Measurements from ENCODE around the gene SLC7A10.
"Not testable (repeated sequence)": the region's sequence is repeated elsewhere in the genome, so short reads cannot be mapped to it uniquely, and the experiment has no call there.

SLC7A10 gene

GRCh38 chr19:33216198-33216830 lies 9.3 kb downstream of the SLC7A10 start:
- no peak for DNase-seq (ENCODE audit: low spot score)

GRCh38 chr19:33215438-33216197 lies 10.0 kb downstream of the SLC7A10 start:
- DNase-seq (ENCODE audit: low spot score), result no peak

DNA sequence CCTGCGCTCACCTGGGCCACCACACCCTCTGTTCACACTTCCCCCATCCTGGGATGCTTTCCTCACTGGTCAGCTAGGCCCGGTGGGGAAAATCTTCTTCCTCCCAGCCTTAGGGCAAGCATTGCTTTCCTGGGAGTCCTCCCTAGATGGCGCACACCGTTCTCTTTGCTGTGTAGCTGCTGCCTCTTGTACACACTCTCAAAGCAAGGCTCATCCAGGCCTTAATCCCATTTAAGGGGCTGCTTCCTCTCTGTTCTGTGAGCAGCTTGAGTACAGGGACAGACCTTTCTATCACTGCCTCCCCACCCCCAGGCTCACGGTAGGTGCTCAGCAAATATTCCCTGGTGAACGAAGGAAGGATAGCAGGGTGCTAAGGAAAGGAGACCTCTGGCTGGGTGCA lies 11.1 kb downstream of the SLC7A10 start:
- no peak for DNase-seq (ENCODE audit: low spot score)

DNA sequence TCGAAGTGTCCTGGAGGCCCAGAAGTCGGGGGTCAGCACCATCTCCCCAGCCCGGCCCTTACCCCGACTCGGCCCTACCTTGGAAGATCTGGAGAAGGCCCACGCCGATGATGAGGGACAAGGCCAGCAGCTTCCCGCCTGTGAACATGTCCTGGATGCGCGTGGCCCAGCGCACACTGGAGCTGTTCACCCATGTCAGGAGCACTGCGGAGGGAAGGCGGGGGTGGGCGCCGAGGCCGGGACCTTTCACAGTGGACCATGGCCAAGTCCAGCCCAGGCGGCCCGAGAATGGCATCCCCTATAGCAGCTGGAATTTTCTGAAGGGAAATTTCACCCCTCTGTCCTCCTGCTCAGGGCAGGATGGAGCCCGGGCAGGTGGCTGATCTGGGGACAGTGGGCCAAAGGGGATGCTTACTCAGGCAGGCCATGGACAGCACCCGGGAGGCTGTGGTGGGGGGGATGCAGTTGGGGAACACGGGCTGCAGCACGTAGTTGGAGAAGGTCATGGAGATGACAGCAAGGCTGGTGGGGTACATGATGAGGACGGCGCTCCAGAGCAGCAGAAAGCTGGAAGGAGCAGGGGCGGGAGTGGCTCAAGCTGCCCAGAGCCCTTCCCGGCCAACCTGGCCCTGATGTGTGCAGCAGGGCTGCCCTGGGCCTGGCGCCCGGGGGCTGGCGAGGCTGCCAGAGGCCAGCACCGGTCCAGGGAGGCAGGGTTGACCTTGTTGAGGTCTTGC lies 13.0 kb downstream of the SLC7A10 start:
- DNase-seq (ENCODE audit: low spot score), result no peak

DNA sequence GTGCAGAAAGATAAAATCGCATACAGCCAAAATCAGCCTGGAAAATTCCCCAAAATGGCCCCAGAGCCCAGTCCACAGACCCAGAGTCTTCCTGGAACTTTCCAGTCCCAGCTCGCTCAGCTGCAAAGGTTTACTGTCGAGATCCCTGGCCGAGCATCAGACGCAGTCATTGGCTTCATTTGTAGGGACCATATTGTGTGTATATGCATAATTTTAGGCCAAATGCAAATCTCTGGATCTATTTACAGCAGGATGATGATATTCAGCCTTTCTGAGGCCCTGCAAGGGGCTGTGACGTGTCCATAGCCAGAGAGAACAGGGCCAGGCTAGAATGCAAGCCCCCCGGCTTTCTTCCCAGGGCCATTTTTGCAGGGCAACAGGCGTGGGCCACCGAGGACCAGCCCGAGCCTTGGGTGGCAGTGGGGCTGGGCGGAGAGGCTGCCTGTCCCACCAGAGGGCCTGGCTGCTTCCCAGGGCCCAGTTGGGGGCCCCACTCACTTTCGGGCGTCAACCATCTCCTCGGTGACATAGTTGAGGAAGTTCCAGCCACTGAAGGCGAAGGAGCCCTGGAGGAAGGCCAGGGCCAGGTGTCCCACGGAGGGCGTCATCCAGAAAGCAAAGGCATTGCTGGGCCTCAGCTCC lies 13.7 kb downstream of the SLC7A10 start:
- DNase-seq (ENCODE audit: low spot score), result no peak

DNA sequence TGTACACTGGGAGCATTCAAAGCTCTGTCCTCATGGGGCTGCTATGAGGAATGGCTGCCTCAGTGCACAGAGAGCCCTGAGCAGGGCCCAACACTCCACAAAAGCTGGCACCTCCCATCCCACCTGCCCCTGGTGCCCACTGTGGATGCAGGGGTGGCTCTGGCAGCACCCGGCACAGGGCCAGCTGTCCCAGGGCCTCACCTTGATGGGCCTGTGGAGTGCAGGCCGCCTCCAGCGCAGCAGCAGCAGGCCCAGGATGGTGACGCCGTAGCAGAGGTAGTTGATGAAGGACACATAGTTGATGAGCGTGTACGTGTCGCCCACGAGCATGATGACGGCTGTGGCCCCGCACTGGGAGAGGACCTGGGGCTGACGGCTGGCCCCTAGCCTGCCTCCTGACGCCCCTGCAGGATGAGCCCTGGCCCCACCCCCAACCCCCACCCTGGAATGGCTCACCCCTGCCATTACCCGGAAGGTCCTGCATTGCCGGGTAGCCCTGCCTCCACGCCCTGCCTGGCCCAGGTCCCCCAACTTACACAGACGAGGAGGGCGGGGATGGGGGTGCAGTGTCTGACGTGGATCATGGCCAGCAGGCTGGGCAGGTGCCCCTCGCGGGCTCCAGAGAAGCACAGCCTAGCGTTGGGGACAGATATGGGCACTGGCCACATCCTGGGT lies 15.2 kb downstream of the SLC7A10 start:
- no peak for DNase-seq (ENCODE audit: low spot score)

DNA sequence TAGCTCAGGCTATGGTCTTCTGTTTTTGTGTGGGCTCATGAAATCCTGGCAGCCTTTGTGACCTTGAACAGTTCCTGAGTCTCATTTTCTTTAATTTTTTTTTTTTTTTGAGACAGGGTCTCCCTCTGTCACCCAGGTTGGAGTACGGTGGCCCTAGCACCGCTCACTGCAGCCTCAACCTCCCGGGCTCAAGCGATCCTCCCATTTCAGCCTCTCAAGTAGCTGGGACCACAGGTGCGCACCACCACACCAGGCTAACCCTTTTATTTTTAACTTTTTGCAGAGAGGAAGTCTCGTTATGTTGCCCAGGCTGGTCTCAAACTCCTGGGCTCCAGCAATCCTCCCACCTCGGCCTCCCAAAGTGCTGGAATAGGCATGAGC lies 15.8 kb downstream of the SLC7A10 start:
- not testable (repeated sequence) for DNase-seq (ENCODE audit: low spot score)

DNA sequence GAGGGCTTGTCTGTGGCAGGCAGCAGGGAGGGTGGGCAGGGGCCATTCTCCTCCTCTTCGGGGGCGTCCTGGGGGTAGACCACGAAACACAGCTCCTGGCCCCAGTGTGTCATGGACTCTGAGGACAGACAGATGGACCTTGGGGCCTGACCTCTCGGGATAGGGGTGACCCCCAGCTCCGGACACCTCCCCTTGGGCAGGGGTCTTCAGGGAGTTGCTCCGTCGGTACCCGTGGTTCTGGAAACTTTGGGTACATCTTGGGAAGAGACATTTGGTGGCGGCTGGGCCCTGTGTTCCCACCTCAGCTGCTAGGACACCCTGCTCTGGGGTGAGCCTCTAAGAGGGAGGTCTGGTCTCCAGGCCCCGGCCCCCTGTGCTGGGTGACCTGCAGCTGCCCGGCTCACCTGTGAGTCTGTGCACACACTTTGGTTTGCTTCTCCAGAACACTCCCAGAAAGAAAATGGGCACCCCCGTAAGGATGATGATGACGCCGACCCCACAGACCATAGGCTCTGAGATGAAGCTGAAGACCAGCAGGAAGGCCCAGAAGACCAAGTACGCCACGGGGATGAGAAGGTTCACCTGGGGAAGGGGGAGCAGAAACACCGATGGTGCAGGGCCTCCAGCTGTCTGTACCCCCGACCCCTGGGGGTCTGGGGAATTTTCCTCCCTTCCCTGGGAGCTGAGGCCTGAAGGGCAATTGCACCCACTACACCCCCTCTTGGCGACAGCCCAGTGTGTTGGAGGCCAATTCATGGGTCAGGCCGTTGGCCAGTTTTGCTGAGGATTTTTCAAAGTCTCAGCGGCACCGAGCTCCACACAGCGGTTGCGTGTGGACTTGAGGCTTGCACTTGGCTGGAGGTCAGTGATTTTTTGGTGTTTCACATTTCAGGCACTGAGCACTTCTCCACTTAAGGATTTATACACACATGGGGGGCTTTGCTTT lies 16.5 kb downstream of the SLC7A10 start:
- no peak for DNase-seq (ENCODE audit: low spot score)

DNA sequence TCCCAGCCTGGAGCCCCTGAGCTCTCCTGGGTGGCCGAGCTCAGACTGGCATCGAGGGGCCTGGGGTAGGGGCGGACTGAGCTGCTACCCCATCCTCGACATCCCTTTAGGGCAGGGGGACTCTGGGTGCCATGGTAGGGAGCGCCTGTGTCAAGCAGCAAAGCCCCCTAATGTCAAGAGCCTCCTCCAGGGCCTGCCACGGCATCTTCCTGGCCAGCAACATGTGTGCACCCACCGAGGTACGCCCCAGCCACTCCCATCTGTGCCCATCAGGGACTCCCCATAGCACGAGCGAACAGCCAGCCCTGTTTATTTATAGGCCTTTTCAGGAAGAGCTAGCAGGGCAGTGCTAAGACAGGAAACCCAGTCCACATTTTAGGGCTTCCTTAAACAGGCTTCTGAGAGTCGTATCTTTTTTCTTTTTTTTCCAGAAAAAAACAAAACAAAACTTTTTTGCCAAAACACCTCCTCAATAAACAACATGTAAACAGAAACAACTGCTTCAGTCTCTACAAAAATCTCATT lies 17.2 kb downstream of the SLC7A10 start:
- no peak for DNase-seq (ENCODE audit: low spot score)

DNA sequence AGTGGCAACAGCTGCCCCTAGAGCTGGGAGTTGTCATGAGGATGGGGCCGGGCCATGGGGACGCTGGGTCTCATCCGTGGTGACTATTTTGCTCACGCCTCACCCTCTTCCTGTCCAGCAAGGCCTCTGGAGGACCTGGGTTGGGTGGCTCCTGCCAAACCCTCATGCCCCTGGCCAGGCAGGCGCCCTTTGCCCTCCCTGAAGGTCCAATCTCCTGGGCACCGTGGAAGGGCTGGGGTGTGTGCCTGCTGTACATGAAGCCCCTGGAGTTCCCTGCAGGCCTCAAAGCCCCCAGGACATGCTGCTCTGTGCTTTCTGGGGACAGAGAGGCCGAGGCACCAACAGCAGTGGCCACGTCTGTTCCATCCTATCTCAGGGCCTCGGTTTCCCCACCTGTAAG lies 17.7 kb downstream of the SLC7A10 start:
- DNase-seq (ENCODE audit: low spot score), result no peak

- no peak for DNase-seq (ENCODE audit: low spot score)
Measured at GRCh38 chr19:33207040-33207620, 18.5 kb downstream of the SLC7A10 start.

GRCh38 chr19:33206261-33207039 lies 19.2 kb downstream of the SLC7A10 start:
- DNase-seq (ENCODE audit: low spot score), result no peak

DNA sequence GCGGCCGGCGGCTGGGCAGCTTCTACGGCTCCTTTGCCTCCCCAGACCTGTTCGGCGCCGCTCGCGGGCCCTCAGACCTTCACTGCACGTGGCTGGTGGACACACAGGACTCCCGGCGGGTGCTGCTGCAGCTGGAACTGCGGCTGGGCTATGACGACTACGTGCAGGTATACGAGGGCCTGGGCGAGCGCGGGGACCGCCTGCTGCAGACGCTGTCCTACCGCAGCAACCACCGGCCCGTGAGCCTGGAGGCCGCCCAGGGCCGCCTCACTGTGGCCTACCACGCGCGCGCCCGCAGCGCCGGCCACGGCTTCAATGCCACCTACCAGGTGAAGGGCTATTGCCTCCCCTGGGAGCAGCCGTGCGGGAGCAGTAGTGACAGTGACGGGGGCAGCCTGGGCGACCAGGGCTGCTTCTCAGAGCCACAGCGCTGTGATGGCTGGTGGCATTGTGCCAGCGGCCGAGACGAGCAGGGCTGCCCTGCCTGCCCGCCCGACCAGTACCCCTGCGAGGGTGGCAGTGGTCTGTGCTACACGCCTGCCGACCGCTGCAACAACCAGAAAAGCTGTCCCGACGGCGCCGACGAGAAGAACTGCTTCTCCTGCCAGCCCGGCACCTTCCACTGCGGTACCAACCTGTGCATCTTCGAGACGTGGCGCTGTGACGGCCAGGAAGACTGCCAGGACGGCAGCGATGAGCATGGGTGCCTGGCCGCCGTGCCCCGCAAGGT lies 20.0 kb downstream of the SLC7A10 start:
- no peak for DNase-seq (ENCODE audit: low spot score)

DNA sequence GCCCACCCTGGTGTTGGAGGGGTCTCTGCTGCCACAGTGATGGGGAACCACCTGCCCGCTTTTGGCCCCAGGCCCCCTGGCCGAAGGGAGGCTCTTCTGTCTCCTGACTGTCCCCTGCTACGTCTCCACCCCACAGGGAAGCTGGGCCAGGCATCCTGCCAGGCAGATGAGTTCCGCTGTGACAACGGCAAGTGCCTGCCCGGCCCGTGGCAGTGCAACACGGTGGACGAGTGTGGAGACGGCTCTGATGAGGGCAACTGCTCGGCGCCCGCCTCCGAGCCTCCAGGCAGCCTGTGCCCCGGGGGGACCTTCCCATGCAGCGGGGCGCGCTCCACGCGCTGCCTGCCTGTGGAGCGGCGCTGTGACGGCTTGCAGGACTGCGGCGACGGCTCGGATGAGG lies 20.5 kb downstream of the SLC7A10 start:
- DNase-seq (ENCODE audit: low spot score), result no peak

GRCh38 chr19:33204136-33204973 lies 21.3 kb downstream of the SLC7A10 start:
- no peak for DNase-seq (ENCODE audit: low spot score)

DNA sequence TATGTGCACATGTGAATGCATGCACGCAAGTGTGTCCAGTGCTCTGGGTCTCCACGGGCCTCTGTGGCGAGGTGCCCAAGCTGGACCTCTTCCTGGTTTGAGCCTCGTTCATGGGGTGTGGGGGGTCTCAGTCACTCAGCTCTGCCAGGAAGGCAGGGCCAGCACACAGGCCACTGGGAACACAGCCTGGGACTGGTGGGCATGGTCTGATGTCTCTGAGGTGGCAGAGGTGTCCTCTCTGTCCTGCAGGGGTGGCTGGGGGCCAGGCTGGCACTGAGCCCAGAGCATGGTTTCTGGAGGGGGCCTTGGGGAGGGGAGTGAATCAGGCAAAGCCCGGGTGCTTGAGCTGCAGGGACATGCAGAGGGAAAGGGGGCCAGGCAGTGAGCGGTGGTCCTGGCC lies 22.1 kb downstream of the SLC7A10 start:
- DNase-seq (ENCODE audit: low spot score), result no peak

DNA sequence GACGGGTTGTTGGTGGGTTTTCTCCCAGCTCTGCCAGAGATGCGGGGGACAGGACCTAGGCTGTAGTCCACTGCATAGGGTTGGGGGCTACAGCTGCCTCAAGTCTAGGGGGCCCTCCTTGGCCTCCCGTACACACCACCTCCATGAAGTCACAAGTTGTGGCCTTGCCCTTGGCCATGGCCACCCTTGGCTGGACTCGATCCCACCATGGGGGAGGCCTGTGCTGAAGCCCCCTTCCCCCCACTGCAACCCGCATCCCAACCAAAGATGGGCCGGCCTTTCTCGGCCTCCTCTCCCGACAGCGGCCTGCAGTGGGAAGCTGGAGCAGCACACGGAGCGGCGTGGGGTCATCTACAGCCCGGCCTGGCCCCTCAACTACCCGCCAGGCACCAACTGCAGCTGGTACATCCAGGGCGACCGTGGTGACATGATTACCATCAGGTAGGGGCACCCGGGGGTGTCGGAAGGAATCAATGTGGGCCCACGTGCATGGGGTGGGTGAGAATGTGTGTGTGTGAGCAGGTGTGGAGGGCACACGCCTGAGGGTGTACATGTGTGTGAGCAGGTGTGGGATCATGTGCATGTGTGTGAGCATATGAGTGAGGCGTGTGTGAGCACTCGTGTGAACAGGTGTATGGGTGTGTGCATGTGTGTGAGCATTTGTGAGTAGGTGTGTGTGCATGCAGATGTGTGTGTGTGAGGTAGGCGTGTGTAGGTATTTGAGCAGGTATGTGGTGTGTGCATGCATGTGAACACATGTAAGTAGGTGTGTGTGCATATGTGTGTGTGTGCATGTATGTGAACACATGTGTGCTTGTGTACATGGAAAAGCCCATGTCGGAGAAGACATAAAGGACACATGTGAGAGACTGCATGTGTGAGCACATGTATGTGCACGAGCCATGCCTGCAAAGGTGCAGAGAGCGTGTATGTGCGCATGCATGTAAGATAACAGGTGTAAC lies 22.8 kb downstream of the SLC7A10 start:
- no peak for DNase-seq (ENCODE audit: low spot score)

All from germinal center (tissue), 1 donor.